HEK293 (cell line): ENCODE results near the gene TMCC1.

Experiments used
- CTCF ChIA-PET: fragments of 350-600 bp; formaldehyde crosslinking; extraction: SDS; loops from one replicate; lab custom pipeline; 2021; ENCODE audit warnings: antibody characterized with exemption; lab: Yijun Ruan, JAX
- POLR2A ChIA-PET: fragments of 300-600 bp; formaldehyde crosslinking; extraction: SDS; loops from one replicate; lab custom pipeline; 2020; ENCODE audit warnings: antibody characterized with exemption, inconsistent platforms; lab: Yijun Ruan, JAX
- H3K27ac ChIP-seq: fragments of 200-500 bp; sonication (Bioruptor generic); 2 replicates; pipeline ENCODE4 v1.5.1; 2014; ENCODE audit warnings: low read depth, low read length, control low read depth, inconsistent platforms; ENCODE audit errors: extremely low read depth
- H3K36me3 ChIP-seq, 2 experiments: fragments of 200-500 bp in 1 of 2; sonication (Bioruptor generic) in 1 of 2; 1 replicate in 1 of 2; 2 replicates in 1 of 2; pipeline ENCODE4 v1.5.1; 2014 to 2017; ENCODE audit warnings: inconsistent platforms in 2 of 2, low read length in 2 of 2; ENCODE audit not compliant: control insufficient read depth in 2 of 2, insufficient read depth in 1 of 2
- H3K4me1 ChIP-seq: fragments of 200-500 bp; sonication (Bioruptor generic); 2 replicates; pipeline ENCODE4 v1.5.1; 2014; ENCODE audit warnings: mild to moderate bottlenecking, low read length, inconsistent platforms; ENCODE audit not compliant: control insufficient read depth, insufficient read depth
- H3K4me3 ChIP-seq: 2 replicates; pipeline ENCODE4 v1.5.1; 2011; ENCODE audit warnings: low read depth, mild to moderate bottlenecking, control low read depth, low read length, moderate library complexity
- H3K9me3 ChIP-seq: fragments of 200-500 bp; sonication (Bioruptor generic); 2 replicates; pipeline ENCODE4 v1.5.1; 2014; ENCODE audit warnings: low read depth, low read length, inconsistent platforms; ENCODE audit not compliant: control insufficient read depth, insufficient read depth
- GLI4 ChIP-seq: fragments of 450-650 bp; formaldehyde crosslinking; IDR thresholded peaks from 2 replicates; pipeline ENCODE4 v1.5.1; 2016; ENCODE audit warnings: missing biosample characterization, missing genetic modification characterization
- KLF10 ChIP-seq: fragments of 450-650 bp; IDR thresholded peaks from 2 replicates; pipeline ENCODE4 v1.5.1; 2018; ENCODE audit warnings: missing biosample characterization, mild to moderate bottlenecking, missing genetic modification characterization
- OSR2 ChIP-seq: fragments of 450-650 bp; formaldehyde crosslinking; IDR thresholded peaks from 2 replicates; pipeline ENCODE4 v1.5.1; 2016; ENCODE audit warnings: missing biosample characterization, missing genetic modification characterization
- SP3 ChIP-seq: fragments of 450-650 bp; formaldehyde crosslinking; IDR thresholded peaks from 2 replicates; pipeline ENCODE4 v1.5.1; 2016; ENCODE audit warnings: missing biosample characterization, missing genetic modification characterization
- ZBTB21 ChIP-seq: fragments of 450-650 bp; formaldehyde crosslinking; IDR thresholded peaks from 2 replicates; pipeline ENCODE4 v1.5.1; 2017; ENCODE audit warnings: missing biosample characterization, missing genetic modification characterization
- ZBTB7A ChIP-seq: fragments of 450-650 bp; formaldehyde crosslinking; IDR thresholded peaks from 2 replicates; pipeline ENCODE4 v1.5.1; 2016; ENCODE audit warnings: low read depth, missing biosample characterization, missing genetic modification characterization
- ZFP69B ChIP-seq: fragments of 450-650 bp; formaldehyde crosslinking; IDR thresholded peaks from 2 replicates; pipeline ENCODE4 v1.5.1; 2016; ENCODE audit warnings: missing biosample characterization, missing genetic modification characterization
- ZIC2 ChIP-seq: fragments of 450-650 bp; formaldehyde crosslinking; IDR thresholded peaks from 2 replicates; pipeline ENCODE4 v1.5.1; 2016; ENCODE audit warnings: missing biosample characterization, missing genetic modification characterization
- ZNF133 ChIP-seq: fragments of 450-650 bp; formaldehyde crosslinking; IDR thresholded peaks from 2 replicates; pipeline ENCODE4 v1.5.1; 2016; ENCODE audit warnings: missing biosample characterization, missing genetic modification characterization
- ZNF157 ChIP-seq: fragments of 450-650 bp; formaldehyde crosslinking; IDR thresholded peaks from 2 replicates; pipeline ENCODE4 v1.5.1; 2016; ENCODE audit warnings: missing biosample characterization, missing genetic modification characterization
- ZNF274 ChIP-seq, 2 experiments: fragments of 200-500 bp in 1 of 2; fragments of 450-650 bp in 1 of 2; sonication (Bioruptor generic) in 1 of 2; formaldehyde crosslinking in 1 of 2; IDR thresholded peaks; 2 replicates each; pipeline versions ENCODE4 v1.5.1 to v1.6.1; 2014 to 2016; ENCODE audit warnings: borderline replicate concordance in 1 of 2, inconsistent platforms in 1 of 2, low read length in 1 of 2, missing biosample characterization in 1 of 2, missing genetic modification characterization in 1 of 2
- ZNF37A ChIP-seq: fragments of 450-650 bp; IDR thresholded peaks from 2 replicates; pipeline ENCODE4 v1.5.1; 2018; ENCODE audit warnings: missing biosample characterization, missing genetic modification characterization
- ZNF560 ChIP-seq: fragments of 450-650 bp; formaldehyde crosslinking; IDR thresholded peaks from 2 replicates; pipeline ENCODE4 v1.5.1; 2017; ENCODE audit warnings: missing biosample characterization, missing genetic modification characterization, borderline replicate concordance
- ZNF561 ChIP-seq: fragments of 450-650 bp; IDR thresholded peaks from 2 replicates; pipeline ENCODE4 v1.5.1; 2018; ENCODE audit warnings: missing biosample characterization, missing genetic modification characterization, borderline replicate concordance
- ZSCAN23 ChIP-seq: fragments of 450-650 bp; formaldehyde crosslinking; IDR thresholded peaks from 2 replicates; pipeline ENCODE4 v1.5.1; 2016; ENCODE audit warnings: missing biosample characterization, missing genetic modification characterization
- ZSCAN30 ChIP-seq: fragments of 450-650 bp; IDR thresholded peaks from 2 replicates; pipeline ENCODE4 v1.5.1; 2018; ENCODE audit warnings: missing biosample characterization, mild to moderate bottlenecking, missing genetic modification characterization, moderate library complexity
- TF ChIP-seq, protein P1 (sequence below): fragments of 450-650 bp; formaldehyde crosslinking; IDR thresholded peaks from 2 replicates; pipeline ENCODE4 v1.5.1; 2016; ENCODE audit warnings: missing biosample characterization, missing genetic modification characterization
- TF ChIP-seq, protein P2 (sequence below): fragments of 450-650 bp; formaldehyde crosslinking; IDR thresholded peaks from 2 replicates; pipeline ENCODE4 v1.5.1; 2017; ENCODE audit warnings: missing biosample characterization, missing genetic modification characterization
- TF ChIP-seq, protein P3 (sequence below): fragments of 450-650 bp; formaldehyde crosslinking; IDR thresholded peaks from 2 replicates; pipeline ENCODE4 v1.5.1; 2016; ENCODE audit warnings: missing biosample characterization, missing genetic modification characterization, low read depth

The TMCC1 gene

DNA sequence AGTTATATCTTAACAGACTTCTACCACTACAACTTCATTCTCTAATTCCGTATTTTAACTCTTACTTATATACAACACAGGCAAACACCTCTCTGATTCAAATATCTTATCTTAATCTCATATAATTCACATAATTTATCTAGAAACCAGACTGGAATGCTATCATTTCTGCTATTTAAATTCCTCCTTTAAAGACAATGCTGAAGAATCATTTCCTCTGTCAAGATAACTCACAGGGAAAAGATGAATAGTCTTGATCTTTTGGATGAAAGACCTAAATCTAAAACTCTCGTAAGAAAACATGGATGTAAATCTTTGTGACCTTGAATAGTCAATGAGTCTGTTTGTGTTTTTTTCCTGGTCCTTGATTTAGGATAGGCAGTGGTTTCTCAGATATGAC lies 151.7 kb downstream of the TMCC1 start:
- no peak for TF ChIP-seq SP3 (tag by site-specific recombination)
- Histone ChIP-seq H3K4me3 (no peak overlapping the region), H3K9me3 (no peaks in the 10 kb centered on the region), H3K27ac (no peak overlapping the region), H3K36me3 (no peaks in the 10 kb centered on the region), H3K4me1 (0 out of 2 replicates have a peak, but pooled peaks cover 1% of the 10 kb centered on the region)
- ChIA-PET CTCF (no interaction called here), POLR2A (no interaction called here)

DNA sequence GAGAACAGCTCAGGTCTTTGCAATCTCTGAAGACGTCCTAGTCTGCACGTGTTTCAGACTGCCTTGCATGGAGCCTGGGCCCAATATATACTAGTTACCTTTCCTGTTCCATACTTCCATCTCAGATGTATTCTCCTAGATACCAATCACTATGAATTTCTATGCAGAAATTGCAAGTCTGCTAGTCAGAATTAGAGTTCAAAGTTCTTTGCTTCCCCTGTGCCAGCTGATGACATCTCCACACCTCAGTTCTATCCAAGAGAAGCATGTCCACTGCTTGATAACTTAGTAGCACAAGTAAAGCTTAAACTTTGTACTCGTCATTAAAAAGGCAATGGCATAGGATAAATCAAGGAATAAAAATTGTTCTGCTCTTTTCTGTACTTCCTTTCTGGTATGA lies 153.4 kb downstream of the TMCC1 start:
- Histone ChIP-seq H3K4me3 (no peak overlapping the region), H3K4me1 (no peaks in the 10 kb centered on the region), H3K9me3 (no peaks in the 10 kb centered on the region), H3K36me3 (no peaks in the 10 kb centered on the region), H3K27ac (no peak overlapping the region)
- TF ChIP-seq, protein P1, sequence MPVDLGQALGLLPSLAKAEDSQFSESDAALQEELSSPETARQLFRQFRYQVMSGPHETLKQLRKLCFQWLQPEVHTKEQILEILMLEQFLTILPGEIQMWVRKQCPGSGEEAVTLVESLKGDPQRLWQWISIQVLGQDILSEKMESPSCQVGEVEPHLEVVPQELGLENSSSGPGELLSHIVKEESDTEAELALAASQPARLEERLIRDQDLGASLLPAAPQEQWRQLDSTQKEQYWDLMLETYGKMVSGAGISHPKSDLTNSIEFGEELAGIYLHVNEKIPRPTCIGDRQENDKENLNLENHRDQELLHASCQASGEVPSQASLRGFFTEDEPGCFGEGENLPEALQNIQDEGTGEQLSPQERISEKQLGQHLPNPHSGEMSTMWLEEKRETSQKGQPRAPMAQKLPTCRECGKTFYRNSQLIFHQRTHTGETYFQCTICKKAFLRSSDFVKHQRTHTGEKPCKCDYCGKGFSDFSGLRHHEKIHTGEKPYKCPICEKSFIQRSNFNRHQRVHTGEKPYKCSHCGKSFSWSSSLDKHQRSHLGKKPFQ (tag by site-specific recombination): no peak
- TF ChIP-seq ZSCAN23 (tag by site-specific recombination): no peak
- TF ChIP-seq GLI4: no peak
- TF ChIP-seq ZNF157: no peak
- no peak for TF ChIP-seq ZNF274 (IDR thresholded peaks at IDR 0.05; ENCODE audit: low read length)
- TF ChIP-seq ZNF274 (tag by site-specific recombination; IDR thresholded peaks at IDR 0.05; ENCODE audit: borderline replicate concordance): no peak
- no peak for TF ChIP-seq ZFP69B (tag by site-specific recombination)
- no peak for TF ChIP-seq OSR2 (tag by site-specific recombination)
- TF ChIP-seq ZNF561 (tag by site-specific recombination): no peak
- TF ChIP-seq ZBTB21 (tag by site-specific recombination): no peak
- TF ChIP-seq ZNF133 (tag by site-specific recombination): no peak
- TF ChIP-seq ZNF37A: no peak
- no peak for TF ChIP-seq ZNF560 (tag by site-specific recombination)
- TF ChIP-seq ZIC2 (tag by site-specific recombination): no peak
- TF ChIP-seq, protein P2, sequence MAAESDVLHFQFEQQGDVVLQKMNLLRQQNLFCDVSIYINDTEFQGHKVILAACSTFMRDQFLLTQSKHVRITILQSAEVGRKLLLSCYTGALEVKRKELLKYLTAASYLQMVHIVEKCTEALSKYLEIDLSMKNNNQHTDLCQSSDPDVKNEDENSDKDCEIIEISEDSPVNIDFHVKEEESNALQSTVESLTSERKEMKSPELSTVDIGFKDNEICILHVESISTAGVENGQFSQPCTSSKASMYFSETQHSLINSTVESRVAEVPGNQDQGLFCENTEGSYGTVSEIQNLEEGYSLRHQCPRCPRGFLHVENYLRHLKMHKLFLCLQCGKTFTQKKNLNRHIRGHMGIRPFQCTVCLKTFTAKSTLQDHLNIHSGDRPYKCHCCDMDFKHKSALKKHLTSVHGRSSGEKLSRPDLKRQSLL (tag by site-specific recombination): no peak
- no peak for TF ChIP-seq ZSCAN30 (tag by site-specific recombination)
- TF ChIP-seq KLF10 (tag by site-specific recombination): no peak
- no peak for TF ChIP-seq ZBTB7A
- TF ChIP-seq, protein P3, sequence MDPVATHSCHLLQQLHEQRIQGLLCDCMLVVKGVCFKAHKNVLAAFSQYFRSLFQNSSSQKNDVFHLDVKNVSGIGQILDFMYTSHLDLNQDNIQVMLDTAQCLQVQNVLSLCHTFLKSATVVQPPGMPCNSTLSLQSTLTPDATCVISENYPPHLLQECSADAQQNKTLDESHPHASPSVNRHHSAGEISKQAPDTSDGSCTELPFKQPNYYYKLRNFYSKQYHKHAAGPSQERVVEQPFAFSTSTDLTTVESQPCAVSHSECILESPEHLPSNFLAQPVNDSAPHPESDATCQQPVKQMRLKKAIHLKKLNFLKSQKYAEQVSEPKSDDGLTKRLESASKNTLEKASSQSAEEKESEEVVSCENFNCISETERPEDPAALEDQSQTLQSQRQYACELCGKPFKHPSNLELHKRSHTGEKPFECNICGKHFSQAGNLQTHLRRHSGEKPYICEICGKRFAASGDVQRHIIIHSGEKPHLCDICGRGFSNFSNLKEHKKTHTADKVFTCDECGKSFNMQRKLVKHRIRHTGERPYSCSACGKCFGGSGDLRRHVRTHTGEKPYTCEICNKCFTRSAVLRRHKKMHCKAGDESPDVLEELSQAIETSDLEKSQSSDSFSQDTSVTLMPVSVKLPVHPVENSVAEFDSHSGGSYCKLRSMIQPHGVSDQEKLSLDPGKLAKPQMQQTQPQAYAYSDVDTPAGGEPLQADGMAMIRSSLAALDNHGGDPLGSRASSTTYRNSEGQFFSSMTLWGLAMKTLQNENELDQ (tag by site-specific recombination): no peak
- ChIA-PET POLR2A (no interaction called here), CTCF (interaction anchor here (0.6 kb wide), 1 partner anchor 70 kb away, joined by 4 read pairs; no protein-coding TSS in a partner anchor)
